ENCODE measurements around the gene SRRM3.
"Not testable (repeated sequence)": the region's sequence is repeated elsewhere in the genome, so short reads cannot be mapped to it uniquely, and the experiment has no call there.

SRRM3 gene

DNA sequence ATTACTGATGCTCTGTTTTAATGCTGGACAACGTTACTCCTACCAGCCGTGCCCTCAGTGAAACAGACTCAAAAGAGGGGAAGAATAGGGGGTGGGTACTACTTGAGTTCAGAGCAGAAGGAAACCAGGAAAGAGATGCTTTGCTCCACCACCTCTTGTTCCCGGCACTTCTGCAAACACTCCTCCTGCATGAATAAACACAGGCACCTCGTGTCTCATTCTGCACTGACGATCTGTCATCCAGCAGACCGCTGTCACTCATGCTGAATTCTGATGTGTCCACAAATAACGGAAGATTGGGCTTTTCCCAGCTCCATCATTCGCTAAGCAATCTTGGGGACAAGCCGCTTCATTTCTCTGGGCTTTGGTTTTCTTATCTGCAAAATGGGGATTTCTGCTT lies 130.4 kb downstream of the SRRM3 start:
- H2AFZ ChIP-seq (ENCODE audit: low read depth, low read length) = no peak overlapping the region
- no peak overlapping the region for H3K4me3 ChIP-seq (ENCODE audit: low read length)
- H3K27me3 ChIP-seq (ENCODE audit: low read depth, low read length) = no peaks in the 10 kb centered on the region
- peaks cover 100% of the 10 kb centered on the region for H3K79me2 ChIP-seq (ENCODE audit: low read length)
- no peaks in the 10 kb centered on the region for H3K9me3 ChIP-seq (ENCODE audit: insufficient read depth, low read length)
- peaks cover 5% of the 10 kb centered on the region; the same call in 1 of the 2 replicates for H3K4me1 ChIP-seq (ENCODE audit: low read length)
- no peak overlapping the region for H3K27ac ChIP-seq (ENCODE audit: low read length)
- H3K9ac ChIP-seq (ENCODE audit: low read length) = no peak overlapping the region
- peaks cover 94% of the 10 kb centered on the region for H4K20me1 ChIP-seq (ENCODE audit: insufficient read depth, low read length)
- no peak overlapping the region for H3K4me2 ChIP-seq (ENCODE audit: low read length)
- peaks cover 62% of the 10 kb centered on the region for H3K36me3 ChIP-seq (replicated peaks; ENCODE audit: low read depth, low read length)
- TF ChIP-seq CTCF (IDR thresholded peaks at IDR 0.05; ENCODE audit: low read depth, low read length) = no peak
- TF ChIP-seq EZH2phosphoT487 (IDR thresholded peaks at IDR 0.05; ENCODE audit: low read depth) = no peak

GRCh38 chr7:76333511-76334101 lies 131.9 kb downstream of the SRRM3 start:
- no peaks in the 10 kb centered on the region for H3K27me3 ChIP-seq (ENCODE audit: low read depth, low read length)
- peaks cover 100% of the 10 kb centered on the region for H3K79me2 ChIP-seq (ENCODE audit: low read length)
- TF ChIP-seq CTCF (IDR thresholded peaks at IDR 0.05; ENCODE audit: low read depth, low read length) (no peak), EZH2phosphoT487 (IDR thresholded peaks at IDR 0.05; ENCODE audit: low read depth) (no peak)
- H3K4me3 ChIP-seq (ENCODE audit: low read length) = no peak overlapping the region
- no peaks in the 10 kb centered on the region for H3K9me3 ChIP-seq (ENCODE audit: insufficient read depth, low read length)
- peaks cover 96% of the 10 kb centered on the region for H4K20me1 ChIP-seq (ENCODE audit: insufficient read depth, low read length)
- no peaks in the 10 kb centered on the region for H3K4me1 ChIP-seq (ENCODE audit: low read length)
- no peak overlapping the region for H2AFZ ChIP-seq (ENCODE audit: low read depth, low read length)
- no peak overlapping the region for H3K9ac ChIP-seq (ENCODE audit: low read length)
- no peak overlapping the region for H3K27ac ChIP-seq (ENCODE audit: low read length)
- H3K4me2 ChIP-seq (ENCODE audit: low read length) = no peak overlapping the region
- peaks cover 63% of the 10 kb centered on the region for H3K36me3 ChIP-seq (replicated peaks; ENCODE audit: low read depth, low read length)

DNA sequence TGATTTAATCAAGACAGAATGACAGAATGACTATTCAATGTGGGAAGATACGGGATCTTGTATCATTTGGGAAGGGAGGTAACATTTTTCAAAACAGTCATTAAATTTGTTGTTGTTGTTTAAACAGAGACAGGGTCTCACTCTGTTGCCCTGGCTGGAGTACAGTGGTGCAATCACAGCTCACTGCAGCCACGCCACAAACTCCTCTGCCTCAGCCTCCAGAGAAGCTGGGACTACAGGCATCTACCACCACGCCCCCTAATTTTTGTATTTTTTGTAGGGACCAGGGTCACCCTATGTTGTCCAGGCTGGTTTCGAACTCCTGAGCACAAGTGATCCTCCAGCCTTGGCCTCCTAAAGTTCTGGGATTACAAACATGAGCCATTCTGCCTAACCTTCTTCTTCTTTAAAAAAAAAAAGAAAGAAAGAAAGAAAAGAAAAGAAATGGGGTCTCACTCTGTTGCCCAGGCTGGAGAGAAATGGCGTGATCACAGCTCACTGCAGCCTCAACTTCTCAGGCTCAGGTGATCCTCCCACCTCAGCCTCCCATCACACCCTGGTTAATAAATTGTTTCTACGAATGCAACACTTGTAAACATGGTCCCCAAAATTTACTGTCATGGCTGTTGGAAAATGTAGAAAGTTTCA lies 132.7 kb downstream of the SRRM3 start:
- H4K20me1 ChIP-seq (ENCODE audit: insufficient read depth, low read length) = peaks cover 95% of the 10 kb centered on the region
- H3K4me1 ChIP-seq (ENCODE audit: low read length) = no peaks in the 10 kb centered on the region
- H3K27me3 ChIP-seq (ENCODE audit: low read depth, low read length) = no peaks in the 10 kb centered on the region
- H3K27ac ChIP-seq (ENCODE audit: low read length) = no peak overlapping the region
- no peak for TF ChIP-seq CTCF (IDR thresholded peaks at IDR 0.05; ENCODE audit: low read depth, low read length)
- TF ChIP-seq EZH2phosphoT487 (IDR thresholded peaks at IDR 0.05; ENCODE audit: low read depth) = no peak
- H2AFZ ChIP-seq (ENCODE audit: low read depth, low read length) = no peak overlapping the region
- peaks cover 100% of the 10 kb centered on the region for H3K79me2 ChIP-seq (ENCODE audit: low read length)
- H3K4me2 ChIP-seq (ENCODE audit: low read length) = no peak overlapping the region
- H3K9ac ChIP-seq (ENCODE audit: low read length) = no peak overlapping the region
- no peaks in the 10 kb centered on the region for H3K9me3 ChIP-seq (ENCODE audit: insufficient read depth, low read length)
- peaks cover 60% of the 10 kb centered on the region for H3K36me3 ChIP-seq (replicated peaks; ENCODE audit: low read depth, low read length)
- no peak overlapping the region for H3K4me3 ChIP-seq (ENCODE audit: low read length)

DNA sequence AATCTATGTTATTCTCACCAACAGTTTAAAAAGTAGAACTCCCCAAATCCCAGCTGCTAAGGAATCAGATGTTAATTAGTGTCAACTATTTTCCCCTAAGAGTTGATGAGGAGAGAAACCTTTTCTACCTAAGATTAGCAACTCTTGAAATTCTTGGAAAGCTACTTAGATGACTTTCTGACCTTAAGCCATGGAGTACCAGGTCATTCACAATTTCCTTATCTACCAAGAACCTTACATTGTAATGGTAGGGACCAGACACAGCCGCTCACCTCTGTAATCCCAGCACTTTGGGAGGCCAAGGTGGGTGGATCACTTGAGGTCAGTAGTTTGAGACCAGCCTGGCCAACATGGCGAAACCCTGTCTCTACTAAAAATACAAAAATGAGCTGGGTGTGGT lies 133.7 kb downstream of the SRRM3 start:
- not testable (repeated sequence) for H2AFZ ChIP-seq (ENCODE audit: low read depth, low read length); H3K9me3 ChIP-seq (ENCODE audit: insufficient read depth, low read length); H3K4me2 ChIP-seq (ENCODE audit: low read length); H3K27ac ChIP-seq (ENCODE audit: low read length); H3K9ac ChIP-seq (ENCODE audit: low read length); H3K4me1 ChIP-seq (ENCODE audit: low read length); H3K4me3 ChIP-seq (ENCODE audit: low read length); H3K27me3 ChIP-seq (ENCODE audit: low read depth, low read length)
- peaks cover 58% of the 10 kb centered on the region for H3K36me3 ChIP-seq (replicated peaks; ENCODE audit: low read depth, low read length)
- peaks cover 95% of the 10 kb centered on the region for H4K20me1 ChIP-seq (ENCODE audit: insufficient read depth, low read length)
- H3K79me2 ChIP-seq (ENCODE audit: low read length) = peaks cover 100% of the 10 kb centered on the region
